Measurements from ENCODE around the gene NME7.
"Not testable (repeated sequence)": the region's sequence is repeated elsewhere in the genome, so short reads cannot be mapped to it uniquely, and the experiment has no call there.

The NME7 gene

DNA sequence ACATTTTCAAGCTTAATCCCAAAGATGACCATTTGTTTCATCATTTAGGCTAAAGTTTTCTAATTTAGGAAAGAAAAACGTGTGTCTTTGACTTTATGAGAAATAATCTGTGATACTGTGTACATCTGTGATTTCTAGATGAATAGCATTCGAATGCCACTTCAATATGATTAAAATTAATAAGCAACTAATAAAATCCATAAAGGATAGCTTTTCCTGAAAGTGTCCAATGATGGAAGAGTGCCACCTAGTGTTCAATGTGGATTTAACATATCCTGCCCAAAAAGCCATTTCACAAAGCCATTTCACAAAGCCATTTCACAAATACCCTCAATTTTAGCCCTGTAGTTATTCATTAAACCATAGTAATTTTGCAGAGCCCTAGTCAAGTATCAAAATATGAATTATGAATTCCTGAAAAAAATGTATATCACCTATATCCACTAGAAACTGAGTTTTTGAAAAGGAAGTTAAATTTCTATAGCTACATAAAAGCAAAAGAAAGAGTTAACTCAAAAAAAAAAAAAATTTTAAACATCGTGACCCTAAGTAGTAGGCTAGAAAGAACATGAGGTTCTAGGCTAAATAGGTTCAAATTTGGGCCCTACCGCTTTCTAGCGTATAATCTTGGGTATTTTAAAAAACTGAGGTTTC is 19.1 kb downstream of the NME7 start:
- DNase-seq: no peak
- TF ChIP-seq, protein P1, sequence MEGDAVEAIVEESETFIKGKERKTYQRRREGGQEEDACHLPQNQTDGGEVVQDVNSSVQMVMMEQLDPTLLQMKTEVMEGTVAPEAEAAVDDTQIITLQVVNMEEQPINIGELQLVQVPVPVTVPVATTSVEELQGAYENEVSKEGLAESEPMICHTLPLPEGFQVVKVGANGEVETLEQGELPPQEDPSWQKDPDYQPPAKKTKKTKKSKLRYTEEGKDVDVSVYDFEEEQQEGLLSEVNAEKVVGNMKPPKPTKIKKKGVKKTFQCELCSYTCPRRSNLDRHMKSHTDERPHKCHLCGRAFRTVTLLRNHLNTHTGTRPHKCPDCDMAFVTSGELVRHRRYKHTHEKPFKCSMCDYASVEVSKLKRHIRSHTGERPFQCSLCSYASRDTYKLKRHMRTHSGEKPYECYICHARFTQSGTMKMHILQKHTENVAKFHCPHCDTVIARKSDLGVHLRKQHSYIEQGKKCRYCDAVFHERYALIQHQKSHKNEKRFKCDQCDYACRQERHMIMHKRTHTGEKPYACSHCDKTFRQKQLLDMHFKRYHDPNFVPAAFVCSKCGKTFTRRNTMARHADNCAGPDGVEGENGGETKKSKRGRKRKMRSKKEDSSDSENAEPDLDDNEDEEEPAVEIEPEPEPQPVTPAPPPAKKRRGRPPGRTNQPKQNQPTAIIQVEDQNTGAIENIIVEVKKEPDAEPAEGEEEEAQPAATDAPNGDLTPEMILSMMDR (IDR thresholded peaks at IDR 0.05; ENCODE audit: low read depth, low read length): peak; percentile 31; the same call in 1 of the 2 replicates
- no peaks in the 10 kb centered on the region for H3K36me3 ChIP-seq

DNA sequence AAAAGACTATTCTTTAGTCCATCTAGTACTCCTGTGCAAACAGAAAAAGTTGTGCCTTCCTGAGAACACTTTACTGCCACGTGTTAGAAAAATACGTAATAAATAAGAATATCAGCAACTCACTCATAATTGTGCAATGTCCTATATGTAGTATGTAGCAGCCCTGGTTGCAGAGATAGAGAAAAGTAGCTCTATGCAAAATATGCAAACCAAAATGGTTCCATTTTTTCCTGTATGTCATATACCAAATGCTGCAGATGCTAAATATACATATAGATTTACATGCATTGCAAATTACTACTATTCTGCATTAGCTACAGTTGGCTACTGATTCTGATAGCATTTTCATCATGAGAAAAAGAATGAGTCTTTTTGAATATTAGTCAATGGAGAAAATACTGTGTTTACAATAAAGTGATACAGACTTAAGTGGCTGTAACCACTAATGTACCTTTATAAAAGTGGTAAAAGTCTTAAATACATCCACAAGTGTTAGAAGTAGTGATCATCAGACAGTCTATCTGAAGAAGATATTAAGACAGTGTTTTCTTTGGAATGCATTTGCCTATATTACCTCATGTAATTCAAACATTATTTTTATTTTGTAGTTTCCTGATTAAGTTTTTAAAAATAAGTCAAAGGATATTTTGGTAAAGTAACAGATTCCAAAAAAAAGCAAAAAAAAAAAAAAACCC is 19.8 kb downstream of the NME7 start:
- no peak overlapping the region for H3K27ac ChIP-seq
- DNase-seq: no peak
- no peaks in the 10 kb centered on the region for H3K27me3 ChIP-seq (ENCODE audit: insufficient read depth, low read depth, severe bottlenecking)
- TF ChIP-seq, protein P1 (IDR thresholded peaks at IDR 0.05; ENCODE audit: low read depth, low read length): no peak
- no peaks in the 10 kb centered on the region for H3K36me3 ChIP-seq
- no peak overlapping the region for H3K4me3 ChIP-seq (ENCODE audit: low read depth, low read length)
- no peaks in the 10 kb centered on the region for H3K9me3 ChIP-seq (ENCODE audit: severe bottlenecking)

More for the DNA sequence above, 19.1 kb downstream of the NME7 start:
- Histone ChIP-seq H3K9me3 (ENCODE audit: severe bottlenecking) (no peaks in the 10 kb centered on the region), H3K27me3 (ENCODE audit: insufficient read depth, low read depth, severe bottlenecking) (no peaks in the 10 kb centered on the region), H3K4me3 (ENCODE audit: low read depth, low read length) (no peak overlapping the region), H3K27ac (no peak overlapping the region)

DNA sequence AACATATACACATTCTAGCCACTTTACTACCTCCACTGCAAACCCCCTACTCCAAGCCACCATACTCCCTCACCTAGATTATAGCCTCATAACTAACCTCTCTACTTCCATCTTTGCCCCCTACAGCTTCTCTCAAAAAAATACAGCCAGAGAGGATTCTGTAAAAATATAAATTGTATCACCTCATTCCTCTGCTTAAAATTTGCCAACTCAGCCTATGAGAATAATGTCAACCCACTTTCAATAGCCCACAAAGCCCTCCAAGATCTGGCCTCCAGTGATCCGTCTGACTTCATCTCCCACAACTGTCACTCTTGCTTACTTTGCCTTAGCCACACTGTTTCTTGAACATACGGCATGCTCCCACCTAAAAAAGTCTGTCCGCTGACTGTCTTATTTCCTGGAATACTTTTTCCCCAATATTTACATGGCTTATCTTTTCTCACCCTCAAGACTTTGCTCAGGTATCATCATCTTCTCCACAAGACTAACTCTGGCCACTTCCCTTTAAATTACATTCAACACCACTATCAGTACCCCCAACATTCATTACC is 21.5 kb downstream of the NME7 start:
- H3K27me3 ChIP-seq (ENCODE audit: insufficient read depth, low read depth, severe bottlenecking): no peaks in the 10 kb centered on the region
- no peak overlapping the region for H3K27ac ChIP-seq
- no peaks in the 10 kb centered on the region for H3K9me3 ChIP-seq (ENCODE audit: severe bottlenecking)
- TF ChIP-seq, protein P1 (IDR thresholded peaks at IDR 0.05; ENCODE audit: low read depth, low read length): no peak
- H3K36me3 ChIP-seq: no peaks in the 10 kb centered on the region
- no peak for DNase-seq
- H3K4me3 ChIP-seq (ENCODE audit: low read depth, low read length): no peak overlapping the region

DNA sequence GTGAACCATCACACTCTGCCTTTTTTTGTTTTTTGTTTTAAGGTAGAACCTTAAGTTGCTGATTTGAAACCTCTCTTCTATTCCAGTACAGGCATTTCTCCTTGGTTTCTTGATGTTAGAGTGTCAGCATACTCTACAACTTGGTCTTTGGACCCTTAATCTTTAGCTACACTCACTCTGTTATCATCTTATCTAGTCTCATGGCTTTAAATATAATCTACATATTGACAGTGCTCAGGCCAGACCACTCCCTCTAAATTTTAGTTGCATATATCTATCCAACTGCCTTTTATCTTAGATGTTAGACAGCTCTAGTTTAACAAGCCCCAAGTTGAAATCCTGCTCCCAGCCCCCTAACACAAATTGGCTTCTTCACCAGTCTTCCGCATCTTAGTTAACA is 22.1 kb downstream of the NME7 start:
- no peaks in the 10 kb centered on the region for H3K9me3 ChIP-seq (ENCODE audit: severe bottlenecking)
- DNase-seq: no peak
- no peaks in the 10 kb centered on the region for H3K27me3 ChIP-seq (ENCODE audit: insufficient read depth, low read depth, severe bottlenecking)
- H3K27ac ChIP-seq: no peak overlapping the region
- TF ChIP-seq, protein P1 (IDR thresholded peaks at IDR 0.05; ENCODE audit: low read depth, low read length): no peak
- no peaks in the 10 kb centered on the region for H3K36me3 ChIP-seq
- no peak overlapping the region for H3K4me3 ChIP-seq (ENCODE audit: low read depth, low read length)

DNA sequence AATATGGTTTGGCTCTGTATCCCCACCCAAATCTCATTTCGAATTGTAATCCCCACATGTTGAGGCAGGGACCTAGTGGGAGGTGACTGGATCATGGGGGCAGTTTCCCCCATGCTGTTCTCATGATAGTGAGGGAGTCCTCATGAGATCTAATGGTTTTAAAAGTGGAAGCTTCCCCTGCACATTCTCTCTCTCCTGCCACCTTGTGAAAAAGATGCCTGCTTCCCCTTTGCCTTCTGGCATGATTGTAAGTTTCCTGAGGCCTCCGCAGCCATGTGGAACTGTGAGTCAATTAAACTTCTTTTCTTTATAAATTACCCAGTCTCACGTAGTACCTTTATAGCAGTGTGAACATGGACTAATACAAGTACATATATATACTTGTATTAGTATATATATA is 25.5 kb downstream of the NME7 start:
- H3K27me3 ChIP-seq (ENCODE audit: insufficient read depth, low read depth, severe bottlenecking); H3K27ac ChIP-seq: not testable (repeated sequence)

DNA sequence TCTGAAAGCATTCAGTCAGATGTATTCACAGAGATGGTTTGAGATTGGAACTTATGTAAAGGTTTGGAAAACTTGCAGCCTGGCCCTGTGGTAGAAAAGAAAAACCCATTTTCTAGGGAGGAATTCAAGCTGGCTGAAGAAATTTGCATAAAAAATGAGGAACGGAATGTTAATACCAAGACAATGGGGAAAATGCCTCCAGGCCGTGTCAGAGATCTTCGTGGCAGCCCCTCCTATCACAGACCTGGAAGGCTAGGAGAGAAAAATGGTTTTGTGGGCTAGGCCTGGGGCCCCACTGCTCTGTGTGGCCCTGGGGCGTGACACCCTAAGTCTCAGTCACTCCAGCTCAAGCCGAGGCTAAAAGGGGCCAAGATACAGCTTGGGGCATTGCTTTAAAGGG is 26.7 kb downstream of the NME7 start:
- Histone ChIP-seq H3K36me3 (no peaks in the 10 kb centered on the region), H3K9me3 (ENCODE audit: severe bottlenecking) (no peaks in the 10 kb centered on the region), H3K27ac (no peak overlapping the region), H3K4me3 (ENCODE audit: low read depth, low read length) (no peak overlapping the region), H3K27me3 (ENCODE audit: insufficient read depth, low read depth, severe bottlenecking) (no peaks in the 10 kb centered on the region)
- DNase-seq: no peak
- TF ChIP-seq, protein P1 (IDR thresholded peaks at IDR 0.05; ENCODE audit: low read depth, low read length): no peak

More for the DNA sequence above, 25.5 kb downstream of the NME7 start:
- not testable (repeated sequence) for DNase-seq; H3K36me3 ChIP-seq; H3K9me3 ChIP-seq (ENCODE audit: severe bottlenecking); H3K4me3 ChIP-seq (ENCODE audit: low read depth, low read length)
